IPS-15b (cell line): ENCODE data around the gene NDRG2.
"Not testable (repeated sequence)": the region's sequence is repeated elsewhere in the genome, so short reads cannot be mapped to it uniquely, and the experiment has no call there.

Source experiments
- H3K27me3 ChIP-seq: one replicate; pipeline ENCODE4 v1.6.1; 2013; ENCODE audit warnings: low read length; ENCODE audit not compliant: control insufficient read depth, insufficient read depth
- H3K36me3 ChIP-seq: one replicate; pipeline ENCODE4 v1.6.1; 2013; ENCODE audit warnings: low read length; ENCODE audit not compliant: control insufficient read depth, insufficient read depth
- H3K4me1 ChIP-seq: one replicate; pipeline ENCODE4 v1.6.1; 2013; ENCODE audit warnings: mild to moderate bottlenecking, low read length; ENCODE audit not compliant: control insufficient read depth, insufficient read depth
- H3K4me3 ChIP-seq: one replicate; pipeline ENCODE4 v1.5.1; 2013; ENCODE audit warnings: low read depth, low read length
- H3K9ac ChIP-seq: one replicate; pipeline ENCODE4 v1.6.1; 2013; ENCODE audit warnings: low read depth, mild to moderate bottlenecking, low read length
- H3K9me3 ChIP-seq: one replicate; pipeline ENCODE4 v1.6.1; 2013; ENCODE audit warnings: mild to moderate bottlenecking, low read length; ENCODE audit not compliant: control insufficient read depth, insufficient read depth

Gene NDRG2

GRCh38 chr14:21016413-21017190 is 8.3 kb downstream of the NDRG2 start:
- no peak overlapping the region for H3K4me3 ChIP-seq
- peaks cover 2% of the 10 kb centered on the region for H3K36me3 ChIP-seq
- H3K27me3 ChIP-seq, result peaks cover 7% of the 10 kb centered on the region
- H3K9me3 ChIP-seq, result no peaks in the 10 kb centered on the region
- H3K9ac ChIP-seq, result no peak overlapping the region
- H3K4me1 ChIP-seq, result peaks cover 7% of the 10 kb centered on the region

GRCh38 chr14:21015312-21015711 is 9.5 kb downstream of the NDRG2 start:
- H3K4me3 ChIP-seq, result no peak overlapping the region
- H3K27me3 ChIP-seq, result no peaks in the 10 kb centered on the region
- H3K9me3 ChIP-seq, result no peaks in the 10 kb centered on the region
- H3K36me3 ChIP-seq, result peaks cover 2% of the 10 kb centered on the region
- H3K9ac ChIP-seq, result no peak overlapping the region
- peaks cover 7% of the 10 kb centered on the region for H3K4me1 ChIP-seq

- Histone ChIP-seq H3K4me1 (peaks cover 7% of the 10 kb centered on the region), H3K9me3 (no peaks in the 10 kb centered on the region), H3K9ac (no peak overlapping the region), H3K36me3 (peaks cover 2% of the 10 kb centered on the region), H3K4me3 (no peak overlapping the region), H3K27me3 (no peaks in the 10 kb centered on the region)
These were observed 10.1 kb downstream of the NDRG2 start for GRCh38 chr14:21014761-21015190.

GRCh38 chr14:21011136-21011535 is 13.7 kb downstream of the NDRG2 start:
- no peaks in the 10 kb centered on the region for H3K9me3 ChIP-seq

GRCh38 chr14:21009721-21010120 is 15.1 kb downstream of the NDRG2 start:
- not testable (repeated sequence) for H3K9ac ChIP-seq, H3K4me3 ChIP-seq, H3K36me3 ChIP-seq, H3K4me1 ChIP-seq, H3K9me3 ChIP-seq, H3K27me3 ChIP-seq

More at GRCh38 chr14:21011136-21011535, 13.7 kb downstream of the NDRG2 start:
- no peaks in the 10 kb centered on the region for H3K36me3 ChIP-seq
- peaks cover 7% of the 10 kb centered on the region for H3K4me1 ChIP-seq
- no peaks in the 10 kb centered on the region for H3K27me3 ChIP-seq
- H3K4me3 ChIP-seq, result no peak overlapping the region
- H3K9ac ChIP-seq, result no peak overlapping the region

- H3K27me3 ChIP-seq, result no peaks in the 10 kb centered on the region
- no peak overlapping the region for H3K4me3 ChIP-seq
- no peaks in the 10 kb centered on the region for H3K9me3 ChIP-seq
- no peak overlapping the region for H3K9ac ChIP-seq
- no peaks in the 10 kb centered on the region for H3K36me3 ChIP-seq
- peaks cover 1% of the 10 kb centered on the region for H3K4me1 ChIP-seq
These were observed 21.0 kb downstream of the NDRG2 start for GRCh38 chr14:21003788-21004346.

GRCh38 chr14:21001218-21001617 is 23.6 kb downstream of the NDRG2 start:
- no peak overlapping the region for H3K9ac ChIP-seq
- H3K4me1 ChIP-seq, result peaks cover 5% of the 10 kb centered on the region
- peaks cover 6% of the 10 kb centered on the region for H3K36me3 ChIP-seq
- no peaks in the 10 kb centered on the region for H3K27me3 ChIP-seq
- no peaks in the 10 kb centered on the region for H3K9me3 ChIP-seq
- no peak overlapping the region for H3K4me3 ChIP-seq

GRCh38 chr14:20999591-20999990 is 25.3 kb downstream of the NDRG2 start:
- no peak overlapping the region for H3K4me3 ChIP-seq
- H3K4me1 ChIP-seq, result peaks cover 5% of the 10 kb centered on the region
- no peak overlapping the region for H3K9ac ChIP-seq
- no peaks in the 10 kb centered on the region for H3K27me3 ChIP-seq
- no peaks in the 10 kb centered on the region for H3K9me3 ChIP-seq
- peaks cover 21% of the 10 kb centered on the region for H3K36me3 ChIP-seq

- Histone ChIP-seq H3K36me3 (peaks cover 27% of the 10 kb centered on the region), H3K4me1 (peaks cover 5% of the 10 kb centered on the region), H3K4me3 (no peak within 1 kb of the TSS), H3K9ac (no peak within 1 kb of the TSS), H3K27me3 (no peaks in the 10 kb centered on the region), H3K9me3 (no peaks in the 10 kb centered on the region)
These were observed 26.0 kb downstream of the NDRG2 start, which contains the start of gene SLC39A2 for GRCh38 chr14:20998674-20999366. Gene SLC39A2 (plus strand): TSS chr14:20999293. CDS start chr14:20999447, 154 bp downstream.

- Histone ChIP-seq H3K9ac (no peak overlapping the region), H3K9me3 (no peaks in the 10 kb centered on the region), H3K36me3 (peaks cover 27% of the 10 kb centered on the region), H3K27me3 (no peaks in the 10 kb centered on the region), H3K4me3 (no peak overlapping the region), H3K4me1 (peaks cover 5% of the 10 kb centered on the region)
These were observed 26.7 kb downstream of the NDRG2 start for GRCh38 chr14:20998139-20998538.

GRCh38 chr14:20997564-20997963 is 27.3 kb downstream of the NDRG2 start:
- Histone ChIP-seq H3K27me3 (no peaks in the 10 kb centered on the region), H3K4me1 (peaks cover 5% of the 10 kb centered on the region), H3K9me3 (no peaks in the 10 kb centered on the region), H3K9ac (no peak overlapping the region), H3K4me3 (no peak overlapping the region), H3K36me3 (peaks cover 27% of the 10 kb centered on the region)
